HCT116 (cell line): ENCODE measurements around the gene WDR33.

Source experiments
- CEBPB ChIP-seq: IDR thresholded peaks from 2 replicates; pipeline ENCODE4 v1.6.1; 2012; ENCODE audit warnings: low read depth
- CTCF ChIP-seq, 3 experiments: fragments of 200-600 bp in 1 of 3; sonication (generic) in 1 of 3; IDR thresholded peaks in 2 of 3; conservative IDR thresholded peaks in 1 of 3; 2 replicates each; pipeline ENCODE4 v1.5.1; 2012 to 2017; ENCODE audit warnings: low read depth in 2 of 3, low read length in 2 of 3, antibody characterized with exemption in 1 of 3, borderline replicate concordance in 1 of 3, control low read depth in 1 of 3, mild to moderate bottlenecking in 1 of 3, mixed read lengths in 1 of 3, mixed run types in 1 of 3, moderate library complexity in 1 of 3; ENCODE audit not compliant: insufficient read depth in 1 of 3
- EZH2 ChIP-seq: fragments of 200-600 bp; sonication (generic); IDR thresholded peaks from 2 replicates; pipeline ENCODE4 v1.6.1; 2017; ENCODE audit warnings: antibody characterized with exemption, mixed run types
- MAX ChIP-seq: IDR thresholded peaks from 2 replicates; pipeline ENCODE4 v1.6.1; 2012
- POLR2A ChIP-seq: IDR thresholded peaks from 2 replicates; pipeline ENCODE4 v1.7.0; 2011; ENCODE audit warnings: borderline replicate concordance; ENCODE audit not compliant: insufficient read depth, insufficient read length; ENCODE audit errors: extremely low read depth
- POLR2AphosphoS5 ChIP-seq: IDR thresholded peaks from 2 replicates; pipeline ENCODE4 v1.6.1; 2011; ENCODE audit warnings: mild to moderate bottlenecking, low read depth, low read length, moderate library complexity
- REST ChIP-seq: IDR thresholded peaks from 2 replicates; pipeline ENCODE4 v1.6.1; 2012; ENCODE audit warnings: low read depth
- SIN3A ChIP-seq: IDR thresholded peaks from 2 replicates; pipeline ENCODE4 v1.6.1; 2012; ENCODE audit warnings: low read depth
- SP1 ChIP-seq: IDR thresholded peaks from 2 replicates; pipeline ENCODE4 v1.6.1; 2012; ENCODE audit warnings: low read depth
- YY1 ChIP-seq: IDR thresholded peaks from 2 replicates; pipeline ENCODE4 v1.6.1; 2011; ENCODE audit warnings: low read length, low read depth, moderate library complexity, mild to moderate bottlenecking; ENCODE audit not compliant: insufficient replicate concordance; ENCODE audit errors: extremely low read depth
- ZBTB33 ChIP-seq: IDR thresholded peaks from 2 replicates; pipeline ENCODE4 v1.6.1; 2011; ENCODE audit warnings: mild to moderate bottlenecking, low read length, moderate library complexity; ENCODE audit not compliant: insufficient replicate concordance; ENCODE audit errors: extremely low read depth

GRCh38 chr2:127784965-127785518 lies 25.9 kb downstream of the WDR33 start:
- TF ChIP-seq POLR2A (no peak), SIN3A (no peak), MAX (no peak), ZBTB33 (no peak), YY1 (no peak), CEBPB (no peak), CTCF (IDR thresholded peaks at IDR 0.05 in 2 of 3, conservative IDR thresholded peaks at IDR 0.05 in 1 of 3; ENCODE audit: borderline replicate concordance in 1 of 3, insufficient read depth in 1 of 3, low read depth in 2 of 3, low read length in 2 of 3) (no peak), EZH2 (no peak), REST (no peak), POLR2AphosphoS5 (no peak), SP1 (no peak)
